GM19468 (cell line): ENCODE data around the gene TIMP4.

Source experiments
- ATAC-seq: cut with Tn5 transposase; IDR thresholded peaks from one replicate; pipeline ENCODE4 v1.9.1; 2021; ENCODE audit warnings: mild to moderate bottlenecking, moderate library complexity, moderate number of reproducible peaks; ENCODE audit not compliant: unreplicated experiment; ENCODE audit errors: extremely low read depth

The TIMP4 gene

GRCh38 chr3:12158387-12159226 is at the start of gene TIMP4:
Gene TIMP4, minus strand, starts transcription at chr3:12158912. Its CDS starts 72 bp downstream, at chr3:12158840.
- no peak for ATAC-seq

GRCh38 chr3:12205171-12205570 is 46.5 kb upstream of the TIMP4 start:
- ATAC-seq, result no peak

DNA sequence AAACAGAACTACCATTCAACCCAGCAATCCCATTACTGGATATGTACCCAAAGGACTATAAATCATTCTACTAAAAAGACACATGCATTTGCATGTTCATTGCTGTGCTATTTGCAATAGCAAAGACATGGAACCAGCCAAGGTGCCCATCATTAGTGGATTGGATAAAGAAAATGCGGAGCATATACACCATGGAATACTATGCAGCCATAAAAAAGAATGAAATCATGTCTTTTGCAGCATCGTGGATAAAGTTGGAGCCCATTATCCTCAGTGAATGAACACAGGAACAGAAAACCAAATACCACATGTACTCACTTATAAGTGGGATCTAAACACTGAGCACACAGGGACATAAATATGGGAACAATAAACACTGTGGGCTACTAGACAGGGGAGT is 43.1 kb upstream of the TIMP4 start:
- ATAC-seq, result no peak

GRCh38 chr3:12198301-12198700 is 39.6 kb upstream of the TIMP4 start:
- ATAC-seq, result no peak

DNA sequence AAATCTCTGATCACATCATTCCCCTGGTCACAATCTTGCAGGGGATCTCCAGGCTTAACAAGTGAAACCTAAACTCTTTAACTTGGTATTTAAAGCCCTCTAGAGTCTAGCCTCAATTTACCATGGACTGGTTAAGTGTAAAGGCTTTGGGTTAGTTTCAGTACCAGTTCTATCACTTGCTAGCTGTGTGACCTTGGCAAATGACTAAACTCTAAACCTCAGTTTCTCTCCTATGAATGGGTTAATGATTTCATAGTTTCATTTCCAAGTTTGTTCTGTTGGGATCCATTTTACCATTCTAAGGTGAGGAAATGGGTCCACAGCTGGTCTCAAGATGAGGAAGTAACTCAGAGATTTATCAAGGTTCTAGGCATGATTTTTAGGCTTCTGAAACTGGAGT is 38.8 kb upstream of the TIMP4 start:
- ATAC-seq, result no peak

GRCh38 chr3:12196684-12197083 is 38.0 kb upstream of the TIMP4 start:
- ATAC-seq, result no peak

DNA sequence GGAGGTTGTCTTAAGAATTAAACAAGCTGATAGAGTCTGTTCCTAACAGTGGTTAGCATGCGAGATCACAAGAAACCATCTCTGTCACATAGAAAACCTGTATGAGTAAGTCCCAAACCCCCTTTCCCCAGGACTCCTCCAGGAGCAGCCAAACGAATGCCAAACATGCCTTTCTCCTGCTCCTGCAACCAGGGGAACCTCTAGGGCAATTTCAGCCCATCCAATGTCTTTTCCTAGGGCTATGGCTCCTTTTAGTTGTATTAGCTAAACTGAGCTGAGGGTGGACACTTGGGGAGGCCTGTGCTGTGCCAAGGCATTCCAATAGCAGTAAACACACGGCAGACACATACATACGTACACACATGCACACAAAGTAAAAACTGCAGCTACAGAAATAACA is 36.5 kb upstream of the TIMP4 start:
- no peak for ATAC-seq

GRCh38 chr3:12194669-12195161 is 36.0 kb upstream of the TIMP4 start:
- ATAC-seq, result peak; percentile 40

DNA sequence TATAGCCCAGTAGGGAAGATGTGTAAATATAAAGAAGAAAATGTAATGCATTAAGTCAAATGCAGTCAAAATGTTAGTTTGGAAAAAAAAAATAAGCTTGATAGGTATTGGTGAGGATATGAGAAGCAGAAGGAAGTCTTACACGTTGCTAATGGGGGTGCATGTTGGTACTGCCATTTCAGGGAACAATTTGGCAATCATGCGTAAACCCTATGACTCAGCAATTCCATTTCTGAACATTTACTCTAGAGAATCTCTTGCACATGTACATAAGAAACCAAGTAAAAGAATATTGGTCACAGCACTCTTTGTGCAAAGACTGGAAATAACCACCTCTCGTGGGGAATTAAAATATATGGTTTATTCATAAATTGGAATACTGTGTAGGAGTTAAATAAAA is 35.5 kb upstream of the TIMP4 start:
- ATAC-seq, result no peak

DNA sequence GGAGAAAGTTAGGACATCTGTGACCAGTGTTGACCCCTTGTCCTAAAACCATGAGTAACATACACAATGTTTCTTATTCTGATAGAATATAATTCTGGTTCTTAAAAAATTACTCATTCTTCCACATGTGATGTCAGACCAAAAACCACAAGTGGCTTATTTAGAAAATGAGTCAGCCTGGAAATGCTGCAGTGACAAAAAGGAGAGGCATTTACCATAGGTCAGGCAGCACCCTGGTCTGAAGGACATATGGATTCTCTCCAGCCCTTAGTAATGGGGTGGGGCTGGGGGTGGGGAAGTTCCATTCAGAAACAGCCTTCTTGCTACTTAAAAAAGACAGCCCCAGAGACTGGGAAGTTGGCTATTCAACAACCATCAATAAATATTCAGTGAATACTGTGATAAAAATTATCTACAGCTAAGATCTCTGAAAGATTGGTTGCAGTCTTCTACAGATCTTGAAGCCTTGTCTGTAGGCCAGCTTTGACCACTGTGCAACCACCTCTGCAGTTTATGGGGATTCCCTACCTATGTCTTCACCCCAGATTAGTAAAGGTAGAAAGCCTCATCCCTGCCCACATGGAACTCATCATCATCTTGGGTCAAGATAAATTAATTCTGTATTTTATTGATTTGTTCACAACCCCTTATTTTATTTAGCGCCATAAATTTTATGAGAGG is 34.9 kb upstream of the TIMP4 start:
- ATAC-seq, result no peak

DNA sequence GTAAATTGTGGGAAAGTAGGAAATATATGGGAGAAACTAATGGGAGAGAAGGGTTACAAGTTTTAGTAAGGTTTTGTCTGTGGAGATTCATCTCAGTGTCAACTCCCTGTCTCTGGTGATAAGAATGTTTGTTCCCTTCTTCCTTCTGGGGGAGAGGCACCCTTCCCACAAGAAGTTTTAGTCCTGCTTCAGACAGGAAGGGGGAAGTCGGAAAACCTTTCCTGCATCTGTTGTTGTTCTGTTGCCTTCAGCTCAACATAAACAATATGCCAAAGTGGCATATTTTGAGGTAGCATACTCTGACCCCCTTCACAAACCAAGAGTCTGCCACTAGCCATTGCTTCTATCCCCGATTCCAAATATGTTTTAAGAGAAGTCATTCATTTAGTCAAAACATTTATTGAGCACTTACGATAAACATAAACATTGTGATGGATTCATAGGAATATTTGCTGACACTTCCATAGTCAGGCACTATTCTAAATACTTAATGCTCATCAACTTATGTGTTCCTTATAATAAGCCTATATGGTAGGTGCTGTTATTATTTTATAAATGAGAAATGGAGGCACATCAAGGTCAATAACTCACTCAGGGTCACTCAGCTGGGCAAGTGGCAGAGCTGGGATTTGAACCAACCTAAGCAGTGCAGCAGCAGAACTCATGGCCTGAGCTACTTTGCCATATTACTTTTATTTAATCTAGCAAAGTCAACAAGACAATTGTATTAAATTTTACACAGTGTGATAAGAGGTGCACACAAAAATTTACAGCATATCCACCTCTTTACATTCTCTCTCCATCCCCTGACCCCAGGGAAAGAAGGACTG is 34.2 kb upstream of the TIMP4 start:
- no peak for ATAC-seq

GRCh38 chr3:12192173-12192572 is 33.5 kb upstream of the TIMP4 start:
- no peak for ATAC-seq

- ATAC-seq, result no peak
Measured at GRCh38 chr3:12191559-12191958, 32.8 kb upstream of the TIMP4 start.

- ATAC-seq, result no peak
Measured at GRCh38 chr3:12190832-12191231, 32.1 kb upstream of the TIMP4 start.

- no peak for ATAC-seq
Measured at GRCh38 chr3:12190221-12190807, 31.6 kb upstream of the TIMP4 start.

GRCh38 chr3:12188681-12189287 is 30.1 kb upstream of the TIMP4 start:
- ATAC-seq, result no peak

GRCh38 chr3:12188328-12188648 is 29.6 kb upstream of the TIMP4 start:
- ATAC-seq, result no peak

DNA sequence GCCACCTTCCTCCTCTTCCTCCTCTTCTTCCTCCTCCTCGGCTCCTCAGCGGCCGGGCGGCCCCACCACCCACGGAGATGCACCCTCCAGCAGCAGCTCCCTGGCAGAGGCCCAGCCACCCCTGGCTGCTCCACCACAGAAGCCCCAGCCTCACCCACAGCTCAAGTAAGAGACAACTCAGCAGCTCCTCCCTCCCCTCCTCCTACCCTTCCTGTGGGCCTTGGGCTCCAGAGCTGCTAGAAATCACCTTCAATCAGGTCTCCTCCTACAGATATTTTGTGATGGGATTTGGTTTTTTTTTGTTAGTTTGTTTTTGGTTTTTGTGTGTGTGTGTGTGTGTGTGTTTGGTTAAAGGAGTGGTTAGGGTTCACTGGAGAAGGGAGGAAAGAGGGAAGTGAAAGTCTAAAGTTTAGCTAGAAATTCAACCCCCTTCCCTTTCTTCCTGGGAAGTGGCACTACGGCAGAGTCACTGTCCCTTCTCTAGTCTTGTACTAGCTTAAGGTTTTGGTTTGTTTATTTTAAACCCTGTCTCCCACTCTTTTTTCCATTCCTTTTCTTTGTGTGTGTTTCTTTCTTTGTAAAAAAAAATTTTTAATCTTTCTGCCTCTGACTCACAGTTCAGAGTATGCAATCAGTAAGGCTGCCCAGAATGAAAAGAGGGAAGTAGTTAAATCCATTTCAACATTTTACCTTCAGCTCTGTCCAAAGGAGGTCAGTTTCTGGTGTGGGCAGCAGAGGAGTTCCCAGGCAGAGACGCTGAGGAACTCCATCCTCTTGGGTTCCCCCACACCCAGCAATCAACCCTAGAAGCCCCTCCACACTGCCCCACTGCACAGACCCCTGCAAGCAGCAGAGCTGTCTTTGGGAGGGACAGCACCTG is 29.0 kb upstream of the TIMP4 start:
- ATAC-seq, result peak; percentile 63
